GM19240 (cell line): ENCODE data around the gene GTPBP6.
"Not testable (repeated sequence)": the region's sequence is repeated elsewhere in the genome, so short reads cannot be mapped to it uniquely, and the experiment has no call there.

Source experiments
- DNase-seq: peaks from one replicate; pipeline ENCODE4 v3.0.0; 2011; ENCODE audit warnings: low spot score; ENCODE audit not compliant: insufficient read length

Gene GTPBP6

DNA sequence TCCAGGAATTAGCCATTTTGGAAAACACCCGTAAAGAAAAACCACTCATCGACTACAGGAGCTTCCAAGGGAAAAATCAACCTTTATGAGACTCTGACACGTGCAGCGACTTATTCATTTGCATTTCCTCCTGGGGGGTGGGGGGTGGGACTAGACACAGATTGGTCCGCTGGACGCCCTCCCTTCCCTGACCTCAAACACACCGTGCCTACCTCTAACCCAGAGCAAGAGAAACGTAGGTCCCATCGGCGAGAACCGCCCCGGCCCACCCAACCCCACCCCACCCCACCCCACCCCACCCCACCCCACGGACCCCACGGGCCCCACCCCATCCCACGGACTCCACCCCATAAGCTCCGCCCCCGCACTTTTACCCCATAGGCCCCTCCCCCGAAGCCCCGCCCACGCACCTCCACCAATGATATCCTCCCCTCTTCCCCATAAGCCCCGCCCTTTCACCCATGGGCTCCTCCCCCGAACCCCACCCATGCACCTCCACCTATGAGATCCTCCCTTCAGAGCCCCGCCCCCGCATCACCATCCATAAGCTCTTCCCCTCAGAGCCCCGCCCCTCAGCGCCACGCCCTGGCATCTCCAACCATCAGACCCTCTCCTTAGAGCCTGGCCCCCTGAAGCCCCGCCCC lies 1.1 kb downstream of the GTPBP6 start:
- DNase-seq = no peak

DNA sequence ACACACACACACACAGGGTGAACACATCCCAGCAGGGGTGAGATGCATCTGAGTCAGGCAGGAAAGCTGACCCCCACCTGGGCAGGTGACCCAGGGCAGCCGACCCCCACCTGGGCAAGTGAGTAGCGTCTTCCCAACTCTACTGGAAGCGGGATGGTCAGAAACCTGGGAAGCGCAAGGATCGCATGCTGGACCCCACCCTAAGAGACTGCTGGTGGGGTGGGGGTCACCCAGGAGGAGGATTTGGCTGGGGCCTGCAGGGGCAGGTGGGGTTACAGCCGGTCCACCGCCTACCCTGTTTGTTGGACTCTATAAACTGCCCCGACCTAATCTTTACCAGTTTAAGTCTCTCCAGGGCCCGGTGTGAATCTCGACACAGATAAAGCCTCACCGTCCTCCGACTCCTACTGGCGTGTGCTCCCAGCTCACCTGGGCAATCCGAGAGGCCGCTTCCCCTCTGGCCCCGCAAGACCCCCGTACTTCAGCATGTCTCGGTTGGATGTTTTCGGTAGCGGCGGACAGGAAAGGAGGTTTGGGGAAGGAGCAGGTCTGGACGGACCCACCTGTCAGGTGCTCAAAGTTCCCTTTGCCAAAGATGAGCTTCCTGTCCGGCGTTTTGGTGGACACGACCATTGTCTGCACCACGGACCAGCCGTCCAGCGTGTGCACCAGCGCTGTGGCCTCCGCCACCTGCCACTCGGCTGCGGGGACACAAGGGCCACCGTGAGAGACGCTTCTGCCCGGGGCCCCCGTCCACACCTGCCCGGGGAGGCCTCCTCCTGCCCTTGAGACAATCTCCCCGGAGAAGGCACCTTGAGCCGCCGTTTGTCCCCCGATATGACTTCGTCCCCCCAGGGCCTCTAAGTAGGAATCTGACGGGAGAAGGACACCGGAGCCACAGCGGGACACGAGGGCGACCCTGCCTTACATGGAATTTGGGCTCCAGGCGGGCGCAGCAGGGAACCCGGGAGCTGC lies 2.0 kb downstream of the GTPBP6 start:
- no peak for DNase-seq

DNA sequence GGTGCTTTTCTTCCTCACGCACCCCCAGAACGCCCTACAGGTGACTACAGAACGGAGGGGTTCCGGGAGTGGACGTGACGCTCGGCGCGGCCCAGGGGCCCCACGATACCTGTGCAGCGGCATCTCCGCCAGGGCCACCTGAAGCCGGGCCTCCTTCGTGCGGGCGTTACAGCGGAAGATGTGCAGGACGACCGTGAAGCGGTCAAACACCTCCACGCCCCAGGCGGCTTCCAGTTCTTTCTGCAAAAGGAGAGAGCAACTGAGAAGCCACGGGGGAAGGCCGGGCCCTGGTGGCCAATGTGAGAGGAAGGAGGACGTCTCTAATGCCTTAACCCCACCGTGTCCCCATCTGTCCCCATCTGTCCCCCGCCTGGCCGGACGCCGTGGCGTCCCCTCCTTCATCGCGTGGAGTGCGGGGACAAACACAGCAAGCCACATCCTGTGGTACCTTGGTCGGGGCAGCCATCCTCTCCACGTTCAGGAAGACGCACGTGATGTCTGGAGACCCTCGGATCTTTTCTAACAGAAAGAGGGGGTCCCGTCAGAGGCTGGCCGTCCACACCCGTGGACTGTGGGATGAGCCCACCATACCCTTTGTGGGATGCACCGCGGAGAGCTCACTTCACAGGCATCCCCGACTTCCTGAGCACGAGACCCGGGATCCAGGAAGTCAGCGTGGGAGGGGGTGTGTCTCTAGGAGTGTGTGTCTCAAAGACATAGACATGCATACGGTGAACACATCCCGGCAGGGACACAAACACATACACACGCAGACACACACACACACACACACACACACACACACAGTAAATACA lies 3.6 kb downstream of the GTPBP6 start:
- DNase-seq = no peak

DNA sequence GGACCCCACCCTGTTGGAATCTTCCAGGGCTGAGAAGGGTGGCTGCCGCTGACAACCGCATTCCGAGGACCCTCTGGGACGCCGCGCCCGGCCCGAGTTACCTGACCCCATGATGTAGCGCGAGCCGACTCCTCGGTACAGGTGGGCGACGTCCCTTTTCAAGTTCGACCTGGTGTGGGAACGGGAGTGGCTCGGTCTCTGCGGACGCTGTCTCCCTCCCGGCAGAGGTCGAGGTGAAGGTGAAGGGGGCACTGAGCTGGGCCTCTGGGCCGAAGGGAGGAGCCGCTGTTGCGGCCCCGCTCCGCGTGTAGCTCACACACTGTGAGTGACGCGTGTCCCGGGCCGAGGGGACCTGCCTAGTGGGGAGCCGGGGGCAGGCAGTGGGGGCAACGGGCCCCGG lies 4.5 kb downstream of the GTPBP6 start:
- no peak for DNase-seq

DNA sequence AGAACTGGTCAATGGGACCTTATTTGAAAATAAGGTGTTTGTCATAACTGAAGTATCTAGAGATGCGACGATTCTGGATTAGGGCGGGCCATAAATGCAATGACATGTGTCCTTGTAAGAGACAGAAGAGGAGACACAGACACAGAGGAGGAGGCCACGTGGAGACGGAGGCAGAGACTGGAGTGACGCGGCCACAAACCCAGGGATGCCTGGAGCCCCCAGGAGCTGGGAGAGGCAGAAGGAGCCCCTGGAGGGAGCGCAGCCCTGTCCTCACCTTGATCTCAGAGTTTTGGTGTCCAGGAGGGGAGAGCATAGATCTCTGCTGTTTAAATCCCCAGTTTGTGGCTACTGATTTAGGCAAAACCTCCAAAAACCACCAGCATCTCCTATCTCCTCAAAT lies 5.0 kb downstream of the GTPBP6 start:
- DNase-seq = no peak

DNA sequence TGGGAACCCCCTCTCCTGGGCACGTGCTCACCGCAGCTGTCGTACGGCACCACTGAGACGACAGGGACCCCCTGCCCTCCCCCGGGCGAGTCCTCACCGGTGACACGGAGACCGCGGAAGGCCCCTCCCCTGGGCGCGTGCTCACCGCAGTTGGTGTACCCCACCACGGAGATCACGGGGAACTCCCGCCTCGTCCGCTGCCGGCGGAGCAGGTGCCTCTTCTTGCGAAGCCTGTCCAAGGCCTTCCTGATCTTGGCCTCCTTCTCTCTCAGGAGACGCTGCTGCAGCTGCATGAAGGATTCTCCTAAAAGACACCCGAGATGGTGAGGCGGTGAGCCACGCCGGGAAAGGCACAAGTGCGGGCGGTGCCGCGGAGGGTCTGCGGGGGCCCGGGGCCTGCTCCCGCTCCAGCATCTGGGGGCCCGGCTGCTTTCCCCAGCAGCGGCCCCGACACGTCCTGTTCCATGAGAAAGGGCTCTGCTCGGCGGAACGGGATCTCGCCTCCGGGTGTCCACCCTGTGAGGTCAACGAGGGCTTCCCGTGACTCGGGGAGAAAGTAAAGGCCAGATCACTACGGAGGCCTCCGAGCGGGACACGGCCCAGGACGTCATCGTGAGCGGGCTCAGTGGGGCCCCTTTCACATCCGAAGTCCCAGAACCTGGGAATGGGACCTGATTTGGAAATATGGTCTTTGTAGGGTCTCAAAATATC lies 5.8 kb downstream of the GTPBP6 start:
- no peak for DNase-seq

DNA sequence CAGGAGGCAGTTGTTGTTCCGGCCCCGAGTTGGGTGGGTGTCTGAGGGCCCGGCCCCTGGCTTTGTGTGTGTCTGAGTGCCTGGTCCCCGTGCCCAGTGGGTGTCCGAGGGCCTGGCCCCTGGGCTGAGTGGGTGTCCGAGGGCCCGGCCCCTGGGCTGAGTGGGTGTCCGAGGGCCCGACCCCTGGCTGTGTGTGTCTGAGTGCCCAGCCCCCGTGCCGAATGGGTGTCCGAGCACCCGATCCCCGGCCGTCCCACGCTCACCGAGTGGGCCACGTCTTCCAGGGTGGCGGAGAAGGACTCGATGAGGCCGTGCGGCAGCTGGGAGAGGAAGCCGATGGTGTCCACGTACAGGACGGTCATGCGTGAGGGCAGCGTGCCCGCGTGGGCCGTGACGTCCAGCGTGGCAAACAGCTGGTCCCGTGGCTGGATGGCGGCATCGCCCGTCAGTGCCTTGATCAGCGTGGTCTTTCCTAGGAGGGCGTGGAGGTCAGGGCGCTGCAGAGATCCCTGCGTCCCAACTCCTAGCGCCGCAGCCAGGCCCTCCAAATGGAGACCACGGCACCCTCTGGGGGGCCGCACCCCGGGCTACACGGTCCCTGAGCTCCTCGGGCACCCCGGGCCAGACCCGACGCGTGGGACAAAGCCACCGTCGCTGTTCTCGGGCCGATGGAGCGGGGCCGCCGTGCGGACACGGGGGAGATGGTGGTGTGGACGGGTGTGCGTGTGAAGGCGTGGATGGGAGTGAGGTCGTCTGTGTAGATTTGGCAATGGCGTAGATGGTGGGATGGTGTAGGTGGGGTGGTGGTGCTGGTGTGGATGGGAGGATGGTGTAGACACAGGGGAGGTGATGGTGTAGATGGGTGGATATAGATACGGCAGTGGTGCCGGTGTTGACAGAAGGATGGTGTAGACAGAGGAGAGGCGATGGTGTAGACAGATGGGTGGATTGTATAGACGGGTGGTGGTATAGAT lies 7.2 kb downstream of the GTPBP6 start:
- no peak for DNase-seq

DNA sequence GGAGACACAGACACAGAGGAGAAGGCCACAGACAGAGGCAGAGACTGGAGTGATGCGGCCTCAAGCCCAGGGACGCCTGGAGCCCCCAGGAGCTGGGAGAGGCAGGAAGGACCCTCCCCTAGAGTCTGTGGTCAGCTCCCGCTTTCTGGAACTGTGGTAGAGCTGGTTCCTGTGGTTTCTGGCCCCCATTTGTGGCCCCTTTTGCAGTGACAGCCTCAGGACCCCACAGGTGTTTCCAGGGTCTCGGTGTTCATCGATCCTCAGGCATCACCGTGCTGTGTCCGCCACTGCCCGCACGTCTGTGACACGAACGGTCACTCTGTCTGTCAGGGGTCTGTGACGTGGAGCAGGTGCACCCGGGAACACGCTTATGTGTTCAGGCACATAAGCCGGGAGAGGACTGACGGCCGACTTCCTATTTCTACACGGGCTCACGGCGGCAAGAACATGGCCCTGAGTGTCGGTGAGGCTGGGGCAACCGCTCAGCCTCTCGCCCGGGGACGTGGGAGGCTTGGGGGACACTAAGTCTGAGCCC lies 7.9 kb downstream of the GTPBP6 start:
- no peak for DNase-seq

DNA sequence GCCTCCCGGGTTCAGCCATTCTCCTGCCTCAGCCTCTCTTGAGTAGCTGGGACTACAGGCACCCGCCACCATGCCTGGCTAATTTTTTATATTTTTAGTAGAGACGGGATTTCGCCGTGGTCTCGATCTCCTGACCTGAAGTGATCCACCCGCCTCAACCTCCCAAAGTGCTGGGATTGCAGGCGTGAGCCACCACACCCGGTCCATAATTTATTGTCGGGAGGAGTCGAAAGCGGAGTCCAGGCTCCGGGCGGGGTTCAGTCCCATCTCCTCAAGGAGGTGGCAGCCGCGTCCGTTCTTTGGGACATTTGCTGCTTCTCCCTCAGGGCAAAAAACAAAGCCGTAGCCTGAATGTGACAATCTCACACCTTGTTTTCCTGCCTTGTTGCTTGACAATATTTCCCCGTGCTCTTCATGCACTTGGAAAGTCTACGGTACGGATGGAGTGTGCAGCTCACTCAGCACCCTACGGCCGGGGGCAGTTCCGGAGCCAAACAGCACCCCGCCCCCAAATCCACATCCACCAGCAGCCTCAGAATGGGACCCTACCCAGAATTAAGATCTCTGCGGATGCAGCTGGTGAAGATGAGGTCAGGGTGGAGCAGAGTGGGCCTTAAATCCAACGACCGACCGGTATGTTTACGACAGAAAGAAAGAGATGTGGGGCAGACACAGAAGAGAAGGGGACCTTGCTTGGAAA lies 9.6 kb downstream of the GTPBP6 start:
- DNase-seq = no peak

DNA sequence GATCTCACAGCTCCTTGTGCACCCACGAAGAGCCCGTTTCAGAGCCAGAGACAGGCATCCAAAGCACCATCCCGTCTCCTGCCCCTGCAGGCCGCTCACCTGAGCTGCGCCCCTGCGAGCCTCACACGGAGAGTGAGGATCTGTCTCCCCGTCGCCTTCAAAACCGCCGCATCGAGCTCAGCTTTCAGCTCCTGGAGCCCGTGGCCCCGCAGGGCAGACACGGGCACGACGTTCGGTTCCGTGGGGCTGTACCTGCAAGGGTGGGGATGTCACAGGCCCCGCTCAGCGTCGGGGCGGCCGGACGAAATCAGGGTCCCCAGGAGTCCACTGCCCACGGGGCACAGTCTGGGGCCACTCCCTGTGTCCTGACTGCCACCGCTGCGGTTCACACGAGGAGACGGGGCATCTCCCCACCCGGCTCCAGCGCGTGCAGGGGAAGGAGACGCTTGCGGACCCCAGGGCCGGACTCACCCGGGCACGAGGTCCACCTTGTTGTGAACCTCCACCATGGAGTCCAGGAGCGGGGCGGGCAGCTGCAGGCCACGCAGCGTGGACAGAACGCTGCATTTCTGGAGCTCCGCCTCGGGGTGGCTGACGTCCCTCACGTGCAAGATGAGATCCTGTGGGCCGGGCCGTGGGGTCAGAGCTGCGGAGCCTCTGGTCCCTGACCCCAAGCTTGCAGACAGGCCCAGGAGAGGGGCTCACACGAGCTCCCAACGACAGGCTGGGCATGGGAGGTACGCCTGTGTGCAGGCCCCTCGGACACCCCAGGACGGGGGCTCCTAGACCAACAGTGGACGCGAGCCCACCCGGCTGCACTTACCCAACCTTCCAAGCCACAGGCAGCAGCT lies 11.1 kb downstream of the GTPBP6 start:
- DNase-seq = no peak

DNA sequence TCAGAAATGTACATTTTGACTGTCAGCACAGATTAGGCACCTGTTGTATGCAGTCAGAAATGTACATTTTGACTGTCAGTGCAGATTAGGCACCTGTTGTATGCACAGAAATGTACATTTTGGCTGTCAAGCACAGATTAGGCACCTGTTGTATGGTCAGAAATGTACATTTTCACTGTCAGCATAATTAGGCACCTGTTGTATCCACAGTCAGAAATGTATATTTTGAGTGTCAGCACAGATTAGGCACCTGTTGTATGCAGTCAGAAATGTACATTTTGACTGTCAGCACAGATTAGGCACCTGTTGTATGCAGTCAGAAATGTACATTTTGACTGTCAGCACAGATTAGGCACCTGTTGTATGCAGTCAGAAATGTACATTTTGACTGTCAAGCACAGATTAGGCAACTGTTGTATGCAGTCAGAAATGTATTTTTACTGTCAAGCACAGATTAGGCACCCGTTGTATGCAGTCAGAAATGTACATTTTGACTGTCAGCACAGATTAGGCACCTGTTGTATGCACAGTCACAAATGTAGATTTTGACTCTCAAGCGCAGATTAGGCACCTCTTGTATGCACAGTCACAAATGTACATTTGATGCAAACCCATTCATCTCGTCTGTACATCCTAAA lies 11.9 kb downstream of the GTPBP6 start:
- DNase-seq = not testable (repeated sequence)

DNA sequence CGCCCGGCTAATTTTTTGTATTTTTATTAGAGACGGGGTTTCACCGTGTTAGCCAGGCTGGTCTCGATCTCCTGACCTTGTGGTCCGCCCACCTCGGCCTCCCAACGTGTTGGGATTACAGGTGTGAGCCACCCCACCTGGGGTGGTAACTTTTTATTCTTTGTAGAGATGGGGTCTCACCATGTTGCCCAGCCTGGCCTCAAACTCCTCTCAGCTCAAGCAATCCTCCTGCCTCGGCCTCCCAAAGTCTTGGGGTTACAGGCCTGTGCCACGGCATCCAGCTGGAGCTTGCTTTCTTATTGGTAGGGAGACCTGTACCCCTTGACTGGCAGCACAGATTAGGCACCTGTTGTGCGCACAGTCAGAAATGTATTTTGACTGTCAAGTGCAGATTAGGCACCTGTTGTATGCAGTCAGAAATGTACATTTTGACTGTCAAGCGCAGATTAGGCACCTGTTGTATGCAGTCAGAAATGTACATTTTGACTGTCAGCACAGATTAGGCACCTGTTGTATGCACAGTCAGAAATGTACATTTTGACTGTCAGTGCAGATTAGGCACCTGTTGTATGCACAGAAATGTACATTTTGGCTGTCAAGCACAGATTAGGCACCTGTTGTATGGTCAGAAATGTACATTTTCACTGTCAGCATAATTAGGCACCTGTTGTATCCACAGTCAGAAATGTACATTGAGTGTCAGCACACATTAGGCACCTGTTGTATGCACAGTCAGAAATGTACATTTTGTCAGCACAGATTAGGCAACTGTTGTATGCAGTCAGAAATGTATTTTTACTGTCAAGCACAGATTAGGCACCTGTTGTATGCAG lies 12.6 kb downstream of the GTPBP6 start:
- not testable (repeated sequence) for DNase-seq

DNA sequence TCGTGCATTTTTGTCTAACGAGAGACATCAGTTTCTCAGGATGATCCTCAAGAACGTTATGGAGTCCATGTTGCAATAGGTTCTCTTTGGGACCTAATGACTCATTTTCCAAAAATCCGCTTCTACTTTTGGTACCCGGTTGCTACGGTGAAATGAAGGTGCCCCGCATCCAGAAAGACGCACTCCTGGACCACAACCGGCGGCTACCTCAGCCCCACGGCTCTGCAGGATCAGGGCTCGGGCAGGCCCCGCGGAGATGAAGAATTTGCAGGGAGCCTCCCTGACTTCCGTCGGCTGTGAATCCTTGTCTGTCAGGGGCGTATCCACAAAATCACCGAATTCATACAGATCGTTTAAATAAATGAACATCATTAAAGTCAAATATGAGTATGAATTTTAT lies 15.6 kb downstream of the GTPBP6 start:
- DNase-seq = no peak

DNA sequence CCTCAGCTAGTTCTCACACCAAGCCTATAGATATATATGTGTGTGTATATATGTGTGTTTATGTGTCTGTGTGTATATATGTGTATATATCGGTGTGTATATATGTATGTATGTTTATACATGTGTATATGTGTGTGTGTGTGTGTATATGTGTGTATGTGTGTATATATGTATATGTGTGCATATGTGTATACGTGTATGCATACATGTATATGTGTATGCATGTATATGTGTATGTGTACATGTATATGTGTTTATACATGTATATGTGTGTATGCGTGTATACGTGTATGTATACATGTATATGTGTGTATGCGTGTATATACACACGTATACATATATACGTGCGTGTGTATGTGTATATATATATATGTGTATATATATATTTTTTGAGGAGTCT lies 18.3 kb downstream of the GTPBP6 start:
- no peak for DNase-seq

DNA sequence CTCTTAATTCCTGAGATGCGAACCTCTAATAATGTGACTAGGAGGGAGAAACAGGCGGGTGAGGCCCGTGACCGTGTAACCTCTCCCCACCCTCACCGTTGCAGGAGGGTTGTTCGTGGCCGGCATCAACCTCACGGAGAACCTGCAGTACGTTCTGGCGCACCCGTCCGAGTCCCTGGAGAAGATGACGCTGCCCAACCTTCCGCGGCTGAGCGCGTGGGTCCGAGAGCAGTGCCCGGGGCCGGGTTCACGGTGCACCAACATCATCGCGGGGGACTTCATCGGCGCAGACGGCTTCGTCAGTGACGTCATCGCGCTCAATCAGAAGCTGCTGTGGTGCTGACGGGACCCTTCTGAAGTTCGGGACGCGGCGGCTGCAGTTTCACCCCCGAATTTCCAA lies 19.6 kb downstream of the GTPBP6 start:
- no peak for DNase-seq

DNA sequence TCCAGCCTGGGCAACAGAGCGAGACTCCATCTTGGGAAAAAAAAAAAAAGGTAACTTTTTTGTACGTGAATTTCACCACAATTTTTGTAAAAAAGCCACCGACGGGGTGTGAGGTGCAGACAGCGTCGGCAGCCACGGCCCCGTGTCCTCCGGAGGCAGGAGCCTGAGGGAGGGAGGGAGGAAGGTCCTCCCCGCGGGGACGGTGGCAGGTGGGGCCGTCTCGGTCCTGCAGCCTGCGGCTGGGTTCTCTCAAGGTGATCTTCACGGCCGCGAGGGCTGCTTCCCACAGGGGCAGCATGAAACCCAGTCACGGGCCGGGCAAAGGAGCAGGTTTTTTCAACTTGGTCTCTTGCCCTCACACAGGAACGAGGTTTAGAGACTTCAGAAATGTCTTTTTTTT lies 23.5 kb downstream of the GTPBP6 start:
- no peak for DNase-seq
